Measurements from ENCODE around the gene PLAAT3.

DNA sequence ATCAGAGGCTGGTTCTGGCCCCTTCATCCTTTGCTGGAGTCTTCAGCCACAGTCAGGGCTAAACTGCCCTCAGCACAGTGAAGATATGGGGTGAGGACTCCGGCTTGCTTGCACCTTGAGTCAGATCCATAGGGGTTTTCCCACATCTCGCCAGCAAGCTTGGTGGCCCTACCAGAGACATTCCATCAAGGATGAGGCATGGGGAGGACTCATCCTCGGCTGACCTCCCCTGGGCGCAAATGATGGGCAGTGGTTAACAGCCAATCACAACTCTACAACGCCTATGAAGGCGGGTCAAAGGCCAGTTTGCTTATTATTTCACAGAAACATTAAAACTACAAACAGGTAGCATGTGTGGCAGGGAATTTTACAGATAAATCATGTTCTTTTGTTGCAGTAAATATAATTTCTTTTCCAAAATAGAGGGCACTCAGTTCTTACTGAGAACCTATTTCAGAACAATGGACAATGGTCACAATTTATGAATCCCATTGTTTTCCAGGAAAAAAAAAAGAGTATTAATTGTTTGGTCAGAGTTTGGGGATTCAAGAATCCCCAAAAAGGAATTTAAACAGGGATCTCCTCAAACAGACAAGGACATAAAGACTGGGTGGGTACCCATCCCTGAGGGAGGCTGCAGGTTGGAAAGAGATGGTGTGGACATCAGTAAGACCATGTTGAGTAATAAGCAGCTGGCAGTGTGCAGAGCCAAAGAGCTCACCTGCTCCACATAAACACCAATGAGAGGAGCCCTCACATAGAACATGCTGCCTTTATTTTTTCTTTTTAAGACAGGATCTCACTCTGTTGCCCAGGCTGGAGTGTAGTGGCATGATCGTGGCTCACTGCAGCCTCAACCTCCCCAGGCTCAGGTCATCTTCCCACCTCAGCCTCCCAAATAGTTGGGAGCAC lies 14.8 kb downstream of the PLAAT3 start:
- TF ChIP-seq EZH2 (IDR thresholded peaks at IDR 0.05) (no peak), POLR2AphosphoS5 (IDR thresholded peaks at IDR 0.05; ENCODE audit: borderline replicate concordance, low read depth, low read length) (no peak)
